Naive thymus-derived CD4-positive, alpha-beta T cell (primary cell): ENCODE results near the gene HCLS1. TPM values are rescaled to one million over a fixed set of nuclear protein-coding genes. Genes with fewer than 3 reads are reported as not detected.

ENCODE experiments used
- ATAC-seq: fragments of 150-1000 bp; cut with Tn5 transposase; 2 replicates; pipeline ENCODE4 v1.10.0; 2021; ENCODE audit warnings: mild to moderate bottlenecking, moderate library complexity
- CTCF ChIA-PET: fragments of 350-600 bp; sonication (Branson Sonifier 250); formaldehyde crosslinking; loops from one replicate; lab custom pipeline; 2021; ENCODE audit warnings: antibody characterized with exemption; lab: Charles Lee
- POLR2A ChIA-PET: fragments of 350-600 bp; sonication (Branson Sonifier 250); formaldehyde crosslinking; loops from one replicate; lab custom pipeline; 2021; ENCODE audit warnings: antibody characterized with exemption, inconsistent platforms; lab: Charles Lee
- DNase-seq, 9 donors: peaks; one replicate each; pipeline versions ENCODE4 v3.0.0 to v3.0.0-alpha.2; 2020 to 2022; ENCODE audit warnings: mixed read lengths in 1 of 9
- H3K27ac ChIP-seq: one replicate; pipeline ENCODE4 v1.7.0; 2013; ENCODE audit warnings: mild to moderate bottlenecking, low read depth, low read length, moderate library complexity
- H3K27me3 ChIP-seq, 2 donors: one replicate each; pipeline ENCODE4 v1.7.0; 2013; ENCODE audit warnings: low read length in 2 of 2, mild to moderate bottlenecking in 2 of 2, moderate library complexity in 2 of 2; ENCODE audit not compliant: control insufficient read depth in 2 of 2, insufficient read depth in 2 of 2
- H3K36me3 ChIP-seq, 3 experiments: 1 replicate in 2 of 3; 2 replicates in 1 of 3; pipeline ENCODE4 v1.7.0; 2013; ENCODE audit warnings: low read length in 3 of 3, mild to moderate bottlenecking in 3 of 3, moderate library complexity in 1 of 3; ENCODE audit not compliant: insufficient read depth in 3 of 3, control insufficient read depth in 2 of 3
- H3K4me1 ChIP-seq, 2 donors: one replicate each; pipeline ENCODE4 v1.7.0; 2013; ENCODE audit warnings: low read length in 2 of 2, mild to moderate bottlenecking in 2 of 2, moderate library complexity in 1 of 2; ENCODE audit not compliant: control insufficient read depth in 2 of 2, insufficient read depth in 2 of 2
- H3K4me3 ChIP-seq: 2 replicates; pipeline ENCODE4 v1.7.0; 2013; ENCODE audit warnings: mild to moderate bottlenecking, low read length
- H3K9me3 ChIP-seq, 3 experiments: 1 replicate in 2 of 3; 2 replicates in 1 of 3; pipeline ENCODE4 v1.7.0; 2013; ENCODE audit warnings: low read length in 3 of 3; ENCODE audit not compliant: control insufficient read depth in 2 of 3
- H3K27ac Mint-ChIP-seq, 9 donors: one replicate each; pipeline ENCODE4 v1.8.0; 2020 to 2022; ENCODE audit warnings: mixed read lengths in 9 of 9, mild to moderate bottlenecking in 8 of 9, moderate library complexity in 5 of 9, inconsistent platforms in 2 of 9
- H3K27me3 Mint-ChIP-seq, 5 donors: one replicate each; pipeline ENCODE4 v1.8.0; 2021 to 2022; ENCODE audit warnings: mixed read lengths in 5 of 5, mild to moderate bottlenecking in 1 of 5
- H3K36me3 Mint-ChIP-seq, 5 donors: one replicate each; pipeline ENCODE4 v1.8.0; 2020 to 2022; ENCODE audit warnings: mixed read lengths in 5 of 5, mild to moderate bottlenecking in 3 of 5, inconsistent platforms in 1 of 5
- H3K4me1 Mint-ChIP-seq, 7 donors: one replicate each; pipeline ENCODE4 v1.8.0; 2020 to 2022; ENCODE audit warnings: mixed read lengths in 7 of 7, mild to moderate bottlenecking in 3 of 7, inconsistent platforms in 1 of 7
- H3K4me3 Mint-ChIP-seq, 10 donors: one replicate each; pipeline ENCODE4 v1.8.0; 2020 to 2022; ENCODE audit warnings: mild to moderate bottlenecking in 10 of 10, mixed read lengths in 10 of 10, moderate library complexity in 6 of 10, inconsistent platforms in 2 of 10
- H3K9me3 Mint-ChIP-seq, 11 donors: one replicate each; pipeline ENCODE4 v1.8.0; 2020 to 2022; ENCODE audit warnings: mixed read lengths in 11 of 11, mild to moderate bottlenecking in 4 of 11, inconsistent platforms in 1 of 11, moderate library complexity in 1 of 11
- intact Hi-C, 2 donors: fragments of 100-400 bp; cut with micrococcal nuclease; formaldehyde crosslinking; loops; one replicate each; pipeline ENCODE4 v1.15.1; 2023
- polyA plus RNA-seq, 2 donors: library from polyadenylated mRNA; unstranded; fragments of 300-500 nt; fragmentation: Illumina TruSeq; gene quantifications; one replicate each; pipeline ENCODE4 v1.2.3, GENCODE V29; 2021
- total RNA-seq, 6 experiments: library from RNA in 5 of 6; stranded (reverse) in 5 of 6; gene quantifications; 1 replicate in 5 of 6; 2 replicates in 1 of 6; pipeline ENCODE4 v1.2.3 and lab custom pipeline; 2021 to 2026

Gene HCLS1
- total and polyA plus RNA-seq, 7 experiments from 2014 or later: 275 to 452 (median 312) TPM

DNA sequence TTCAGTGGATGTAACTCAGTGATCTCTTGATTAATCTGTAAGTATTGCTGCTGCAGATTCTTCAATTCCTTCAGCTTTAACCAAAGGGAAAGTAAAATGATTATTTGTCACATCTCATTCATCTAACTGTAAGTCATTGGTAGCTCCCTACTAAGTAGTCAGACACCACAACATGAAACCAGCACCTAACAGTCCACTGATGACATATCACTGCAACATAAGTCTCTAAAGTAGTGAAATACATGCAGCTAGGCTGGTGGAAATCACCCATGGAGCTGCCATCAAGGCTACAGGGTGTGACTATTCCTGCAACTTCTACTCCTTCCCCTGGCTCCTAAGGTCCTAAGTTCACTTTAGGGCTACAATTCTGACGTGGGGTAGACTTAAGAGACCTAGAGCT is 21.1 kb upstream of the HCLS1 start:
- Mint-ChIP-seq H3K27me3 (no peaks in the 10 kb centered on the region), H3K4me3 (no peak overlapping the region), H3K9me3 (peaks cover 0 to 24% (median 10%) of the 10 kb centered on the region in 11 donors), H3K27ac (no peak overlapping the region), H3K4me1 (peaks cover 0 to 8% (median 0%) of the 10 kb centered on the region in 7 donors), H3K36me3 (peaks cover 22 to 79% (median 53%) of the 10 kb centered on the region in 5 donors)
- Histone ChIP-seq H3K27me3 (no peaks in the 10 kb centered on the region), H3K4me1 (no peaks in the 10 kb centered on the region), H3K27ac (no peak overlapping the region), H3K36me3 (peaks cover 5 to 38% (median 10%) of the 10 kb centered on the region in 3 experiments), H3K9me3 (no peaks in the 10 kb centered on the region), H3K4me3 (no peak overlapping the region)
- ATAC-seq (no peak), DNase-seq (no peak)
- CTCF ChIA-PET: interaction anchor here (0.6 kb wide), 1 partner anchor 10 kb away, joined by 3 read pairs; no protein-coding TSS in a partner anchor
- intact Hi-C loops: no loop called here
- POLR2A ChIA-PET: no interaction called here

DNA sequence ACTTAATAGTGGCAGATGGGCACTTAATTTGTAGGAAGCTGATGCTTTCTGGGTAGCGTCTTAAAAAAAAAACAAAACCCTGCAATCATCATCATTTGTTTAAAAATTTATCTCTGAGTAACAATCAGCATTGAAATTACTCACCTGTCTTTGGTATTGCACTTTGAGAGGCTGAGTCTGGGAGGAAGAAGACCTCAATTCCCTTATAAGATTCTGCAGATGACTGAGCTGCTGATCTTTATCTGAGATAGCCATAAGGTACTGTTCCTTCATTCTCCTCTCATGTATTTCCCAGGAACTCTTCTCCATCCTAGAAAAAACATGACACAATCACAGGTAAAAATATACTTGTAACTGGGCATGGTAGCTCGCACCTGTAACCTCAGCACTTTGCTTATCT is 16.4 kb upstream of the HCLS1 start:
- no peak overlapping the region for H3K4me3 Mint-ChIP-seq
- no peak overlapping the region for H3K27ac ChIP-seq
- ATAC-seq (no peak), DNase-seq (no peak)
- no peak overlapping the region for H3K27ac Mint-ChIP-seq
- no peaks in the 10 kb centered on the region for H3K27me3 ChIP-seq
- intact Hi-C loops: no loop called here
- no peaks in the 10 kb centered on the region for H3K4me1 ChIP-seq
- no peaks in the 10 kb centered on the region for H3K27me3 Mint-ChIP-seq
- no peaks in the 10 kb centered on the region for H3K9me3 Mint-ChIP-seq
- ChIA-PET POLR2A (interaction anchor here (1.0 kb wide), 1 partner anchor 16 kb away, joined by 3 read pairs; the partner anchor contains the start of gene HCLS1), CTCF (no interaction called here)
- H3K9me3 ChIP-seq: no peaks in the 10 kb centered on the region
- H3K36me3 Mint-ChIP-seq: peaks cover 13 to 79% (median 46%) of the 10 kb centered on the region in 5 donors
- H3K4me3 ChIP-seq: no peak overlapping the region
- H3K36me3 ChIP-seq: peaks cover 15 to 49% (median 28%) of the 10 kb centered on the region in 3 experiments
- H3K4me1 Mint-ChIP-seq: peaks cover 0 to 5% (median 0%) of the 10 kb centered on the region in 7 donors

DNA sequence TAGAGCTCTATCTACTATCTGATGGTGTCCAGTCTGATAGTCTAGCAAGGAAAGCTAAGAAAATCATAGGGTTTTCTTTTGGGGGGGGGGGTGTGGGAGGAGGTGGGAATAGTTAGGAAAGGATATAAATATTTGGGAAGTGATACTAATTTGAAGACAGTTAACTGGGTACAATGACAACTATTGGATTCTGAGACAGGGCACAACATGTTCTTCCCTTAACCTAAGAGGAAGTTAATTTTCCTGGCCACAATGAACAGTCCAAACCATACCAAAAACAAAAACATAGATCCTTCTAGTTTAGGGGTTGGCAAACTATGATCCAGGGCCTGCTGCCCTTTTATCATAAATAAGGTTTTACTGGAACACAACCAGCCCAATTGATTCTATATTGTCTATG is 10.0 kb upstream of the HCLS1 start:
- Mint-ChIP-seq H3K9me3 (no peaks in the 10 kb centered on the region), H3K4me1 (no peaks in the 10 kb centered on the region), H3K27me3 (no peaks in the 10 kb centered on the region), H3K36me3 (peaks cover 17 to 65% (median 44%) of the 10 kb centered on the region in 5 donors), H3K27ac (no peak overlapping the region), H3K4me3 (no peak overlapping the region)
- intact Hi-C loops: no loop called here
- Histone ChIP-seq H3K27ac (no peak overlapping the region), H3K27me3 (no peaks in the 10 kb centered on the region), H3K9me3 (no peaks in the 10 kb centered on the region), H3K4me1 (no peaks in the 10 kb centered on the region), H3K4me3 (no peak overlapping the region), H3K36me3 (peaks cover 2 to 52% (median 25%) of the 10 kb centered on the region in 3 experiments)
- POLR2A ChIA-PET: interaction anchor here (1.9 kb wide), 1 partner anchor 10 kb away, joined by 7 read pairs; the partner anchor contains the start of gene HCLS1
- CTCF ChIA-PET: no interaction called here
- DNase-seq: no peak
- no peak for ATAC-seq

DNA sequence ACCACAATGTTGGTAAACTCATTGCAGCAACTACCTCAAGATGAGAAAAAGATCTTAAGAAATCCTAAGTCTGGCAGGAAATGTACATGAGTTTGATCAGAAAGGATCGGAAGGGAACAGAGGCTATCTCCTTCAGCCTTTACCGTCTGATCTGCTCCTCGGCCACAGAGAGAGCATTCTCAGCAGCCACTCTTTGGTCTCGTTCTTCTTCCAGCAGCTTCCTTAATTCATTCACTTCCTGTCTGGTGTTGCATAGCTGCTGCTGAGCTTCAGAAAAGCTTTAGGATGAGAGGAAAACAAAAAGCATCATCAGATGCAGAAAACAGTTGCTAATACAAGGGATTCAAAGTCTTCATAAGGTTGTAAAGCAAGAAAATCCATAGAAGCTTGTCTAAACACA is 6.6 kb upstream of the HCLS1 start:
- no peaks in the 10 kb centered on the region for H3K9me3 ChIP-seq
- H3K9me3 Mint-ChIP-seq: no peaks in the 10 kb centered on the region
- H3K27me3 ChIP-seq: no peaks in the 10 kb centered on the region
- H3K4me1 Mint-ChIP-seq: peaks cover 0 to 7% (median 0%) of the 10 kb centered on the region in 7 donors
- peaks cover 19 to 69% (median 42%) of the 10 kb centered on the region in 5 donors for H3K36me3 Mint-ChIP-seq
- intact Hi-C loops: loop anchor here (10.0 kb wide), 3 partner anchors 1073 to 1573 kb away; partner anchors contain the start of genes GSK3B (in 1 of the 2), HSPBAP1 (in 1 of the 2), NDUFB4 (in 1 of the 2) and SLC49A4 (in 1 of the 2)
- DNase-seq (no peak), ATAC-seq (no peak)
- H3K4me1 ChIP-seq: no peaks in the 10 kb centered on the region
- H3K36me3 ChIP-seq: peaks cover 0 to 57% (median 24%) of the 10 kb centered on the region in 3 experiments
- H3K27ac ChIP-seq: no peak overlapping the region
- ChIA-PET POLR2A (no interaction called here), CTCF (interaction anchor here (0.6 kb wide), 1 partner anchor 11 kb away, joined by 4 read pairs; no protein-coding TSS in a partner anchor)
- H3K4me3 Mint-ChIP-seq: no peak overlapping the region
- H3K4me3 ChIP-seq: no peak overlapping the region
- peak overlapping the region in 1 of 9 donors; percentile 69 for H3K27ac Mint-ChIP-seq
- H3K27me3 Mint-ChIP-seq: no peaks in the 10 kb centered on the region

DNA sequence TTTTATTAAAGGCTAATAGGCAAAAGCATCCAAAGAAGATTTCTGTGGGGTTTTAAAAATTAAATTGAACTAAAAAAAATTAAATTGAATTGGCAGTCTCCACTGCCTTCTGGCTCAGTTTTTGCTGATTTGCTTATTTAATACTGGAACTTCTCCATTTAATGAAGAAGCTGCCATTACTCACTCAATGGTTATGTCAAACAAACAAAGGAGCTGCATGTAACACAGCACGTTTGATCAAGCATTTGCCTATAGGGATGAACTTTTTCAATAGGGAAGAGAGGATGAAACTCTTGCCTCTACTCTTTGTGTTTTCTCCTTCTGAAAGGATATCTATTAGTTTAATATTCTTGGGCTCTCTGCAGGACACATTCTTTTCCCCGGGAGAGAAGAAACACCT is 4.8 kb upstream of the HCLS1 start:
- DNase-seq (no peak), ATAC-seq (no peak)
- peaks cover 5 to 21% (median 13%) of the 10 kb centered on the region in 7 donors for H3K4me1 Mint-ChIP-seq
- peaks cover 19 to 61% (median 37%) of the 10 kb centered on the region in 5 donors for H3K36me3 Mint-ChIP-seq
- Histone ChIP-seq H3K9me3 (no peaks in the 10 kb centered on the region), H3K36me3 (peaks cover 0 to 55% (median 21%) of the 10 kb centered on the region in 3 experiments), H3K27me3 (no peaks in the 10 kb centered on the region), H3K4me3 (no peak overlapping the region), H3K27ac (no peak overlapping the region), H3K4me1 (peaks cover 8% of the 10 kb centered on the region in 2 donors)
- H3K27ac Mint-ChIP-seq: no peak overlapping the region
- no peaks in the 10 kb centered on the region for H3K27me3 Mint-ChIP-seq
- ChIA-PET CTCF (no interaction called here), POLR2A (interaction anchor here (0.7 to 0.8 kb wide), 2 partner anchors 875 to 1125 kb away, joined by 3 to 5 read pairs; no protein-coding TSS in a partner anchor)
- H3K4me3 Mint-ChIP-seq: no peak overlapping the region
- intact Hi-C loops: loop anchor here (10.0 kb wide), 3 partner anchors 1071 to 1571 kb away; partner anchors contain the start of genes GSK3B (in 1 of the 2), HSPBAP1 (in 1 of the 2), NDUFB4 (in 1 of the 2) and SLC49A4 (in 1 of the 2)
- H3K9me3 Mint-ChIP-seq: peaks cover 0 to 4% (median 0%) of the 10 kb centered on the region in 11 donors

DNA sequence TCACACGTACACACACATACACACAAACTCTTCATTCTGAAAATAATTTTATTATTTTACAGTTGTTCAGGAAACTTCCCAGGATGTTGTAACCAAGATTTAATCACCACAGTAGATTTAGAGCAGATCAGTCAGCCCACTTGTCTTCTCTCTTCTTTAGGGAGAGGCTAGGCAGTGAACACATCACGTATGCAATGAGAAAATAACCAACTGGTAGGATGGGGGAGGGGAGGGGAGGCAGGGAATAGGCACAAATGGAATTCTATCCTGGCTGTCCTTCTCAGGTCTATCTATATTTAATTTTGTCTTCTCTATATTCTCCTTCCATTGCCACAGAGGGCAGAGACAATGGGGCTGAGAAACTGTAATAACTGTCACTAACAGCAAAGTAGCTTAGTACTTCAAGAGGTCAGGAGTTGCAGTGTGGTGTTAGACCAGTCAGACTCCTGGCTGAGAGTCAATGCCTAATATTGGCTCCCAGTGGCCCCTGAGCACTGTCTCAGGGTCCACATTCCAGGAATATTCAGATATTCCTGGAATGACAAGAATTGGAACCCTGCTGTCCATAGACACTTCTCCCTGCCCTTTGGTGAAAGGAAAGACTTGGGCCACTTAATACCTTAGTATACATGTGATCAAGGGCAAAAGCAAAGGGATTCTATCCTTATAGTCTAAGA is 2.6 kb upstream of the HCLS1 start:
- Histone ChIP-seq H3K9me3 (no peaks in the 10 kb centered on the region), H3K4me3 (no peak overlapping the region), H3K27ac (no peak overlapping the region), H3K4me1 (peaks cover 26 to 29% of the 10 kb centered on the region in 2 donors), H3K36me3 (peaks cover 0 to 43% (median 21%) of the 10 kb centered on the region in 3 experiments), H3K27me3 (no peaks in the 10 kb centered on the region)
- H3K36me3 Mint-ChIP-seq: peaks cover 13 to 65% (median 41%) of the 10 kb centered on the region in 5 donors
- ChIA-PET POLR2A (no interaction called here), CTCF (no interaction called here)
- peaks cover 19 to 43% (median 32%) of the 10 kb centered on the region in 7 donors for H3K4me1 Mint-ChIP-seq
- no peaks in the 10 kb centered on the region for H3K27me3 Mint-ChIP-seq
- intact Hi-C loops: loop anchor here (5.0 to 10.0 kb wide), 4 partner anchors 719 to 1569 kb away; partner anchors contain the start of genes FAM162A (in 1 of the 2), GSK3B (in 1 of the 2), HSPBAP1 (in 1 of the 2) and MIX23 (in 1 of the 2)
- no peak overlapping the region for H3K4me3 Mint-ChIP-seq
- H3K9me3 Mint-ChIP-seq: peaks cover 0 to 4% (median 0%) of the 10 kb centered on the region in 11 donors
- peak overlapping the region in 5 of 9 donors; percentile 17 to 99 (median 42) for H3K27ac Mint-ChIP-seq
- DNase-seq: no peak
- no peak for ATAC-seq
